HCT116 (cell line): ENCODE data around the gene MORN4. TPM values are rescaled to one million over a fixed set of nuclear protein-coding genes. Genes with fewer than 3 reads are reported as not detected.

ENCODE experiments used
- ATAC-seq: fragments of 200-7000 bp; cut with Tn5 transposase; 2 replicates; pipeline ENCODE4 v1.9.1; 2020; ENCODE audit warnings: mild to moderate bottlenecking, moderate library complexity
- BruUV-seq: library from RNA; stranded (reverse); fragments of 400-500 nt; replicated peaks from 2 replicates; lab custom pipeline; 2021; lab: Mats Ljungman, UMichigan
- CTCF ChIA-PET: fragments of 300-600 bp; sonication (Branson Sonifier 250); formaldehyde crosslinking; loops from one replicate; lab custom pipeline; 2021; ENCODE audit warnings: antibody characterized with exemption; lab: Charles Lee
- POLR2A ChIA-PET: fragments of 300-600, 350-600 bp; sonication (Branson Sonifier 250); formaldehyde crosslinking; loops from one replicate; lab custom pipeline; 2021; ENCODE audit warnings: antibody characterized with exemption; lab: Charles Lee
- RAD21 ChIA-PET, 2 experiments: fragments of 300-600 bp; sonication (Branson Sonifier 250); formaldehyde crosslinking; loops; one replicate each; lab custom pipeline; 2023; ENCODE audit warnings: low total read pairs in 2 of 2; ENCODE audit not compliant: uncharacterized antibody in 2 of 2, unreplicated experiment in 2 of 2, low non-redundant PET in 1 of 2; lab: Charles Lee
- DNase-seq: peaks from one replicate; pipeline ENCODE4 v3.0.0-alpha.2; 2010; ENCODE audit warnings: low read depth, low spot score
- H2AFZ ChIP-seq: fragments of 200-600 bp; shearing (Covaris generic), sonication (generic); 2 replicates; pipeline ENCODE4 v1.6.1; 2017; ENCODE audit warnings: low read depth, mixed run types, mixed read lengths, antibody characterized with exemption, low read length; ENCODE audit not compliant: poor library complexity, severe bottlenecking
- H3K27ac ChIP-seq: 2 replicates; pipeline ENCODE4 v1.5.1; 2012; ENCODE audit warnings: low read depth, low read length
- H3K27me3 ChIP-seq: fragments of 200-600 bp; sonication (generic); 2 replicates; pipeline ENCODE4 v1.6.1; 2016; ENCODE audit warnings: mixed run types, low read length, mixed read lengths; ENCODE audit not compliant: insufficient read depth
- H3K36me3 ChIP-seq, 2 experiments: fragments of 200-500 bp in 1 of 2; fragments of 200-600 bp in 1 of 2; sonication (Bioruptor generic) in 1 of 2; sonication (generic) in 1 of 2; 2 replicates each; pipeline versions ENCODE4 v1.5.1 to v1.6.1; 2014 to 2016; ENCODE audit warnings: low read length in 2 of 2, inconsistent platforms in 1 of 2, mixed read lengths in 1 of 2, mixed run types in 1 of 2; ENCODE audit not compliant: insufficient read depth in 2 of 2, control insufficient read depth in 1 of 2
- H3K4me1 ChIP-seq, 2 experiments: fragments of 200-600 bp in 1 of 2; sonication (generic) in 1 of 2; 2 replicates each; pipeline versions ENCODE4 v1.5.1 to v1.6.1; 2012 to 2017; ENCODE audit warnings: low read length in 2 of 2, inconsistent platforms in 1 of 2, mild to moderate bottlenecking in 1 of 2, mixed read lengths in 1 of 2, mixed run types in 1 of 2, moderate library complexity in 1 of 2; ENCODE audit not compliant: insufficient read depth in 2 of 2, control insufficient read depth in 1 of 2
- H3K4me2 ChIP-seq: fragments of 200-600 bp; sonication (generic); 2 replicates; pipeline ENCODE4 v1.6.1; 2017; ENCODE audit warnings: mixed run types, low read length, mixed read lengths
- H3K4me3 ChIP-seq, 2 experiments: fragments of 200-600 bp in 1 of 2; sonication (generic) in 1 of 2; replicated peaks in 1 of 2; 2 replicates each; pipeline ENCODE4 v1.5.1; 2011 to 2016; ENCODE audit warnings: low read length in 2 of 2, control low read depth in 1 of 2, low read depth in 1 of 2, mild to moderate bottlenecking in 1 of 2, mixed read lengths in 1 of 2, mixed run types in 1 of 2
- H3K79me2 ChIP-seq: fragments of 200-600 bp; sonication (generic); 2 replicates; pipeline ENCODE4 v1.6.1; 2017; ENCODE audit warnings: mild to moderate bottlenecking, mixed run types, low read length, moderate library complexity, mixed read lengths; ENCODE audit not compliant: insufficient read depth
- H3K9ac ChIP-seq: fragments of 200-600 bp; sonication (generic); 2 replicates; pipeline ENCODE4 v1.6.1; 2016; ENCODE audit warnings: low read length, mixed read lengths
- H3K9me2 ChIP-seq: fragments of 200-600 bp; sonication (generic), shearing (Covaris generic); 2 replicates; pipeline ENCODE4 v1.6.1; 2017; ENCODE audit warnings: mixed run types, mild to moderate bottlenecking, moderate library complexity; ENCODE audit not compliant: insufficient read depth
- H3K9me3 ChIP-seq, 2 experiments: fragments of 200-500 bp in 1 of 2; fragments of 200-600 bp in 1 of 2; sonication (Bioruptor generic) in 1 of 2; sonication (generic) in 1 of 2; 2 replicates each; pipeline ENCODE4 v1.6.1; 2014 to 2017; ENCODE audit warnings: low read length in 2 of 2, mixed read lengths in 2 of 2, inconsistent platforms in 1 of 2, low read depth in 1 of 2, mild to moderate bottlenecking in 1 of 2, mixed run types in 1 of 2, moderate library complexity in 1 of 2; ENCODE audit not compliant: control insufficient read depth in 1 of 2, insufficient read depth in 1 of 2
- H4K20me1 ChIP-seq: fragments of 200-600 bp; sonication (generic), shearing (Covaris generic); 2 replicates; pipeline ENCODE4 v1.6.1; 2017; ENCODE audit warnings: mixed run types, mild to moderate bottlenecking, moderate library complexity; ENCODE audit not compliant: insufficient read depth
- ATF3 ChIP-seq: IDR thresholded peaks from 2 replicates; pipeline ENCODE4 v1.6.1; 2012
- CBX3 ChIP-seq: IDR thresholded peaks from 2 replicates; pipeline ENCODE4 v1.6.1; 2012; ENCODE audit warnings: low read depth
- CEBPB ChIP-seq: IDR thresholded peaks from 2 replicates; pipeline ENCODE4 v1.6.1; 2012; ENCODE audit warnings: low read depth
- CTCF ChIP-seq, 3 experiments: fragments of 200-600 bp in 1 of 3; sonication (generic) in 1 of 3; IDR thresholded peaks in 2 of 3; conservative IDR thresholded peaks in 1 of 3; 2 replicates each; pipeline ENCODE4 v1.5.1; 2012 to 2017; ENCODE audit warnings: low read depth in 2 of 3, low read length in 2 of 3, antibody characterized with exemption in 1 of 3, borderline replicate concordance in 1 of 3, control low read depth in 1 of 3, mild to moderate bottlenecking in 1 of 3, mixed read lengths in 1 of 3, mixed run types in 1 of 3, moderate library complexity in 1 of 3; ENCODE audit not compliant: insufficient read depth in 1 of 3
- FOSL1 ChIP-seq: IDR thresholded peaks from 2 replicates; pipeline ENCODE4 v1.6.1; 2012; ENCODE audit warnings: low read depth
- JUND ChIP-seq: IDR thresholded peaks from 2 replicates; pipeline ENCODE4 v1.6.1; 2012
- POLR2A ChIP-seq: IDR thresholded peaks from 2 replicates; pipeline ENCODE4 v1.7.0; 2011; ENCODE audit warnings: borderline replicate concordance; ENCODE audit not compliant: insufficient read depth, insufficient read length; ENCODE audit errors: extremely low read depth
- RAD21 ChIP-seq: IDR thresholded peaks from 2 replicates; pipeline ENCODE4 v1.6.1; 2012; ENCODE audit warnings: low read depth, mild to moderate bottlenecking
- SRF ChIP-seq: IDR thresholded peaks from 2 replicates; pipeline ENCODE4 v1.6.1; 2012; ENCODE audit warnings: low read depth
- TCF7L2 ChIP-seq: IDR thresholded peaks from 2 replicates; pipeline ENCODE4 v1.7.0; 2011; ENCODE audit warnings: borderline replicate concordance, inconsistent platforms; ENCODE audit not compliant: insufficient read depth, insufficient read length; ENCODE audit errors: extremely low read depth
- YY1 ChIP-seq: IDR thresholded peaks from 2 replicates; pipeline ENCODE4 v1.6.1; 2011; ENCODE audit warnings: low read length, low read depth, moderate library complexity, mild to moderate bottlenecking; ENCODE audit not compliant: insufficient replicate concordance; ENCODE audit errors: extremely low read depth
- ZBTB33 ChIP-seq: IDR thresholded peaks from 2 replicates; pipeline ENCODE4 v1.6.1; 2011; ENCODE audit warnings: mild to moderate bottlenecking, low read length, moderate library complexity; ENCODE audit not compliant: insufficient replicate concordance; ENCODE audit errors: extremely low read depth
- ZNF274 ChIP-seq: fragments of 200-500 bp; sonication (Bioruptor generic); IDR thresholded peaks from 2 replicates; pipeline ENCODE4 v1.6.1; 2014; ENCODE audit warnings: mild to moderate bottlenecking, low read depth, low read length, inconsistent platforms
- intact Hi-C: fragments of 100-400 bp; cut with micrococcal nuclease; formaldehyde crosslinking; loops from 2 replicates; pipeline ENCODE4 v1.10.0; 2022
- total RNA-seq: library from RNA; stranded (reverse); gene quantifications from one replicate; pipeline ENCODE4 v1.2.1, GENCODE V29; 2021; ENCODE audit not compliant: unreplicated experiment

The MORN4 gene
- total RNA-seq, 1 experiment from 2014 or later = 8.0 TPM

- CTCF ChIA-PET = no interaction called here
- H3K9me3 ChIP-seq = no peaks in the 10 kb centered on the region
- no peaks in the 10 kb centered on the region for H3K27me3 ChIP-seq
- H3K9ac ChIP-seq = no peak overlapping the region
- H3K79me2 ChIP-seq = no peaks in the 10 kb centered on the region
- H2AFZ ChIP-seq = no peak overlapping the region
- no peaks in the 10 kb centered on the region for H4K20me1 ChIP-seq
- DNase-seq = no peak
- POLR2A ChIA-PET = interaction anchor here (0.8 kb wide), 1 partner anchor 20 kb away, joined by 3 read pairs; no protein-coding TSS in a partner anchor
- intact Hi-C loops = no loop called here
- H3K27ac ChIP-seq = no peak overlapping the region
- RAD21 ChIA-PET = no interaction called here
- no peak for TF ChIP-seq CBX3
- no peak for ATAC-seq
- peaks cover 0 to 3% of the 10 kb centered on the region in 2 experiments; a peak in 1 of 4 replicates for H3K4me1 ChIP-seq
- H3K4me2 ChIP-seq = no peak overlapping the region
- H3K36me3 ChIP-seq = no peaks in the 10 kb centered on the region
- H3K4me3 ChIP-seq = no peak overlapping the region
- BruUV-seq = no TSS peak
- no peaks in the 10 kb centered on the region for H3K9me2 ChIP-seq
These were observed 14.6 kb downstream of the MORN4 start for GRCh38 chr10:97618733-97619132.

- POLR2A ChIA-PET = interaction anchor here (0.8 kb wide), 1 partner anchor 20 kb away, joined by 3 read pairs; no protein-coding TSS in a partner anchor
- no peak for ATAC-seq
- H3K79me2 ChIP-seq = no peaks in the 10 kb centered on the region
- H3K4me2 ChIP-seq = no peak overlapping the region
- H2AFZ ChIP-seq = no peak overlapping the region
- H4K20me1 ChIP-seq = no peaks in the 10 kb centered on the region
- peaks cover 0 to 3% of the 10 kb centered on the region in 2 experiments; a peak in 1 of 4 replicates for H3K4me1 ChIP-seq
- BruUV-seq = no TSS peak
- H3K36me3 ChIP-seq = no peaks in the 10 kb centered on the region
- H3K27me3 ChIP-seq = no peaks in the 10 kb centered on the region
- TF ChIP-seq POLR2A (no peak), SRF (no peak), ZNF274 (no peak), CEBPB (no peak), FOSL1 (no peak), CTCF (IDR thresholded peaks at IDR 0.05 in 2 of 3, conservative IDR thresholded peaks at IDR 0.05 in 1 of 3; ENCODE audit: borderline replicate concordance in 1 of 3, insufficient read depth in 1 of 3, low read depth in 2 of 3, low read length in 2 of 3) (no peak), JUND (no peak), ATF3 (no peak), ZBTB33 (no peak), RAD21 (no peak), YY1 (no peak), CBX3 (no peak), TCF7L2 (no peak)
- TF ChIP-seq, all 23 proteins: peak for 0
- no peak for DNase-seq
- Histone ChIP-seq H3K9me3 (no peaks in the 10 kb centered on the region), H3K9ac (no peak overlapping the region), H3K27ac (no peak overlapping the region), H3K4me3 (no peak overlapping the region), H3K9me2 (no peaks in the 10 kb centered on the region)
- CTCF ChIA-PET = interaction anchor here (1.9 kb wide), 1 partner anchor 46 kb away, joined by 6 read pairs; the partner anchor contains the start of gene ANKRD2
- intact Hi-C loops = no loop called here
- RAD21 ChIA-PET = no interaction called here
These were observed 15.0 kb downstream of the MORN4 start for GRCh38 chr10:97618285-97618684.
